GM19372 (cell line): Measurements from ENCODE around the gene MRGPRF.
"Not testable (repeated sequence)": the region's sequence is repeated elsewhere in the genome, so short reads cannot be mapped to it uniquely, and the experiment has no call there.

Experiments
- ATAC-seq: cut with Tn5 transposase; IDR thresholded peaks from one replicate; pipeline ENCODE4 v1.9.1; 2021; ENCODE audit warnings: mild to moderate bottlenecking, low read depth, moderate library complexity; ENCODE audit not compliant: unreplicated experiment

Gene MRGPRF

DNA sequence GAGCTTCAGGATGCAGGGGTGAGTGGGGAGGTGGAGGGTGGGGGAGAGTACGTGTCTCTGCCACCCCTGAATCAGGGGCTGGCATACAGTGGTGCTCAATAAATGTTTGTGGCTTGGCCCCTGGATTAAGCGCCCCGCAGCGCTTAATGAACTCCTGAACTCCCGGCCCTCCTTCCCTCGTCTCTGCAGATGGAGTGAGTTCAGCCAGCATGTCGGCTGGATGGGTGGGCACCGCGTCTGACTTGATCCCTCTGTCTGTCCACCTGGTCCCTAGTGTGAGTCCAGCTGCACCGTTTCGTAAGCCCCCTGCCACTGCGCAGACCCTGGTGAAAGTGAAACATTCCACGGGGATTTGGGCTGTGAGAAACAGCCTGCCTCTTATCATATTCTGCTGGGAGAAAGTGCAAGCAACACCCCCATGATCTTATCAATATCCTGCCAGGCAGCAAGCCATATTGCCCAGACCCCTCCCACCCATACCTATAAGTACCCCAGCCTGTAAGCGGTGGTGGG is 20.2 kb downstream of the MRGPRF start:
- no peak for ATAC-seq

DNA sequence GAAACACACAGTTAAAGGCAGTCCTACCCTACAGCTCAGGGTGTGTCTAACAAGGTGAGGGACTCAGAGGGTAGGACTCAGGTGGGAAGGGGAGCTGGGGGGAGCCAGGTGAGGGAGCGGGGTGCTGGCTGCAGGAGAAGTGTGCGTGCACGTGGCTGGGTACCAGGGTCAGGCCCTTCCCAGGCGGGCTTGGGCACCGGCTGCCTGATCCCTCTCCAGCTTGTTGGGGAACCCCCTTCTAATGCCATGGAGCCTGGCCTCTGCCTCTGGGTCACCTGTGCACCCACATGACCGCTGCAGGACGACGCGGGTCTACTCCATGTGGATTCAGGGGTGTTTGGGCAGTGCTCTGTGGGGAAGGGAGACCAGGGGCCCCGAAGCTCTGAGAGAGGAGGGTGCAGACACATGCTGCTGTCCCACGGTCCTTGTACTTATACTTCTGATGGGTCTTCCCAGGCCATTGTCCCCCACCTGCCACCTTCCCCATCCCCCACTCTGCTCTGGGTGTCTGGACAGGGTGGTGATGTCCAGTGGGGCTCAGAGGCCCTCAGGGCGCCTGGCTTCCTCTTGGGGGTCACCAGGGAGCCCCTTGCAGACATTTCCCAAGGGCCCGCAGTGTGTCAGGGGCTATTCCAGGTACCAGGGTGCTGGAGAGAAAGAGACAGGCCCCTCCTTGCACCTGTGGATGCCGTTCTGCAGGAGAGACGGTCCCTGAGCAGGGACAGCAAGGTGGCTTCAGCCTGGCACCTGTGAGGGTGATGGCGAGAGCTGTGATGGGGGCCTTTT is 21.9 kb downstream of the MRGPRF start:
- no peak for ATAC-seq

DNA sequence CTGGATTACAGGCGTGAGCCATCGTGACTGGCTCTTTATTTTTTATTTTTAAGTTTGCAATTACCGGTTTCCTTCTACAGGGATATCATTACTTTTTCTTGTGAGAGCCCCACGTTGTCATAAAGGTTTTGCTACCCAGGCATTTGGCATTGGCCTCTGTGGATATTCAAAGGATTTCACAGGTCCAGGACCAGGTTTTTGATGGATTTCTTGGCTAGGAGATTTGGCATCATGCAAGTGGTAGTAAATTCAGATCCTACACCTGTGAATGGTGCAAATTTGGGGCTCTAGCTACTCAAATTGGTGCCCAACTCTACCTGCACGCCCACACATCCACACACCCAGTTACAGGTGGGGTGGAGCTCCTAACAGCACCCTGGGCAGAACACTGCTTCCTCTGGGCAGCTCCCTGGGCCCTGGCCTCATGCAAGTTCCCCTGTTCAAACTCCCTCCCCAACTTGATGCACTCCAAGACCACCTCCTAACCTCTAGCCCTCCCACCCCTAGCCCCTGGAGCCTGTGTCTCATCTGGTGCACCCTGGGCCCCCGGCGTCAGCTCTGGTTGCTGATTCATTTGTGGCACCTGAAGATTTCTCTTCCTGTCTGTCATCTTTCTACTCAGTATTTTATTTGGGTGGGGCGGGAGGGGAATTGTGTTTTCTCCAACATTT is 23.0 kb downstream of the MRGPRF start:
- ATAC-seq = no peak

DNA sequence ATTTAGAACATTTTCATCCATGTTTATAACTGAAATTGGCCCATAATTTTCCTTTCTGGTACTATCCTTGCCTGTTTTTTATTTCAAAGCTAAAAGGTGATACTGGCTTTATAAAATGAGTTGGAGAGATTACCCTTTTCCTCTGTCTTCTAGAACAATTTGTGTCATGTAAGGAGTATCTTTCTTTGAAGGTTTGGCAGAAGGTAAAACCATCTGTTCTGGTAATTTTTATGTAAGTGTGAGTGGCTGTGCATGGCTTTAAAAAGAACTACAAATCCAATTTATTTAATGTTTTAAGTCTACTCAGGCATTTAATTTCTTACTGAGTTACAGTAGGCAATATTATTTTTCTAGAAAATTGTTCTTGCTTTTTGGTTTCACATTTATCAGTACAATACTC is 24.6 kb downstream of the MRGPRF start:
- ATAC-seq = no peak

GRCh38 chr11:68987211-68987610 is 25.8 kb downstream of the MRGPRF start:
- ATAC-seq = no peak

GRCh38 chr11:68983801-68984200 is 29.2 kb downstream of the MRGPRF start:
- no peak for ATAC-seq

DNA sequence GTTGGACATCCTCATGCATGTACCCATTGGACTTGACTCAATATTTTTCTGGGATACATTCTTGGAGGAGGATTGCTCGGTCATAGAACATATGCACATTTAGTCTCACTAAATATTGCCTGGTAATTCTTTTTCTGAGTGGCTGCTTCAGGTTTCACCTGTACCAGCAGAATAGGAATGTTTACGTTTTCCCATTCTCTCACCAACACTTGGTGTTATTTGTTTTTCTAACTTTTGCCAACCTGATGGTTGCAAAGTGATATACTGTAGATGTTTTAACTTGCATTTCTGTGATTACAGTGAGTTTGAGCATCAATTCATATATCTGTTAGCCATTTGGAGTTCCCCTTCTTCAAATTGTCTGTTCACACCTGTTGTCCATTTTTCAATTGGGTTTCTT is 30.9 kb downstream of the MRGPRF start:
- no peak for ATAC-seq

DNA sequence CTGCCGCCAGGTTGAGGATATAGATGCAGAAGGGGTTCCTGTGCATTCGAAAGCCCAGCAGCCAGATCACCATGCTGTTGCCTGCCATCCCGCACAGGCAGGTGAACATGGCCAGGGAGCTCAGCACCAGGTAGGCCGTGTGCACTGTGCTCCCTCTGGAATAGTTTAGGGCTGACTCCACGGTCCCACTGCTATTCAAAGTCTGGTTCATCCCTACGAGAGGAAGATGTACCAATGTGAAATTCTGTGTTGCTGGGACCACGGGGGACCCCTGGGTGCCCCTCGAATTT is 32.3 kb downstream of the MRGPRF start, which contains the start of gene MRGPRD:
Gene MRGPRD (minus strand): TSS at position 211 of the 290 bp plus-strand sequence. CDS start 0 bp downstream, at position 211.
- ATAC-seq = no peak

- no peak for ATAC-seq
Observed at GRCh38 chr11:68979931-68980775, 32.9 kb downstream of the MRGPRF start.

GRCh38 chr11:68978931-68979594 is 34.0 kb downstream of the MRGPRF start:
- no peak for ATAC-seq

DNA sequence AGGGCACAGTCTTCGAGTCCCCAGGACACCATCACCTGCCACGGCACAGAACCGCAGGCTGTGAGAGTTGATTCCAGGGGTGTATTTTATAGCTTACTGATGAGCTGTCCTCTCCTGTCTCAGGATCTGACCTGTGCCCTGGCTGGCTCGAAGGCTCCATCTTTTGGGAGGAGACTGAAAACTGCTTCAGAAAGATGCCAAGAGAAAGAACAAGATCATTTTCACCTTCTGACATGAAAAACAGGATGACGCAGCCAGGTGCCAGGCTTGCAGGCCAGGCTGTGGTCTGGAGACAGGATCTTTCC is 34.5 kb downstream of the MRGPRF start:
- no peak for ATAC-seq

GRCh38 chr11:68977781-68978625 is 35.0 kb downstream of the MRGPRF start:
- ATAC-seq = no peak

DNA sequence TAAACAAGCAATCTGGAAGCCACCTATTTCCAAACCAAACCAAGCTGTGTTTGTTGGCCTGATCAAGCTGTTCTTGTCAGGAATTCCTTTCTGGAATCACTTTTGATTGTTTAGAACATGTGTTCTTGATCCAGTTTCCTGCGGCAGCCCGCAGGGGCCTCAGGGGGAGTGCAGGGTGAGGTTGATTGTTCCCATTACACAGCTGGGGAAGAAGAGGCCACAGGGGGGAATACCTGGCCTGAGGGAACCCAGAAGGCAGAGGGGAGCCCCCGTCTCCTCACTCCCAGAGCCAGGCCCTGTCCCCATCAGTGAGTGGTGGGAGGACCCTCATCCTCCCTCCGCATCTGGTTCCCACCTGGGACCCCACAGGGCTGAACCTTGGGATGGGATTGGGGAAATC is 36.5 kb downstream of the MRGPRF start:
- ATAC-seq = no peak

DNA sequence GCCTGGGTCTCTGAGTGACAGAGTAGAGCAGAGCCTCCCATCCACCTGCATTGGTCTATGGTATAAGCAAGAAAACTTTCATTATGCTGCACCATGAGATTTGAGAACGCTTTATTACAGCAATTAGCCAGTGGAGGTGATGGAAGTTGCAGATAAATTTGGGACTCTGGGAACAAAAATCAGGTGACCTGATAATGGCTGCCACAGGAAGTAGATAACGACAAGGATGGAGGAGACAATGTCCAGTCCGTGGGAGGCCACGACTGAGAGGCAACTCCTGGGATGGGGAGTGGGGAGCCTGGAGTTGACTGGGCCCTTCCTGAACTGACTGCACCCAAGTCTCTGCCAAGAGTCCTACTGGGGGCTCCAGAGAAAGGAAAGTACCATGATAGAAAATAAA is 37.0 kb downstream of the MRGPRF start:
- no peak for ATAC-seq

DNA sequence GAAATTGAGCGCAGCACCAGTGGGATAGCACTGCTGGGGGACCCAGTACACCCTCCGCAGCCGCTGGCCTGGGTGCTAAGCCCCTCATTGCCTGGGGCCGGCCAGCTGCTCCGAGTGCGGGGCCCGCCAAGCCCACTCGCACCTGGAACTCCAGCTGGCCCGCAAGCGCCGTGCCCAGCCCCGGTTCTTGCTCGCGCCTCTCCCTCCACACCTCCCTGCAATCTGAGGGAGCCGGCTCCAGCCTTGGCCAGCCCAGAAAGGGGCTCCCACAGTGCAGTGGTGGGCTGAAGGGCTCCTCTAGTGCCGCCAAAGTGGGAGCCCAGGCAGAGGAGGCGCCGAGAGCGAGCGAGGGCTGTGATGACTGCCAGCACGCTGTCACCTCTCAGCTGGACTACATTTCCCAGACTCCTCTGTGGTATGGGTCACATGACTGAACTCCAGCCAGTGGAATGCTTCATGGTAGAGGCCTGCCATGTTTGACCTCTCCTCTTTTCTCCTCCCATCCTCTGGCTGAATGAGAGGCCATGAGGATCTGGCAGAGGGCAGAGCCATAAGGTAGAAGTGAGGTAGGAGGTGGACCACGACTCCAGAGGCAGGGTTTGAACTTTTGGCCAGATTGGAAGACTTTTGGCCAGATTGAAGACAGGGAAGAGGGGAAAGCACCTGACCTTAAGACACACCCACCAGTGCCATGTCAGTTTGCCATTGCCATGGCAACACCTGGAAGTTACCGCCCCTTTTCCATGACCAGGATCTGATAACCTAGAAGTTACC is 38.4 kb downstream of the MRGPRF start:
- no peak for ATAC-seq

DNA sequence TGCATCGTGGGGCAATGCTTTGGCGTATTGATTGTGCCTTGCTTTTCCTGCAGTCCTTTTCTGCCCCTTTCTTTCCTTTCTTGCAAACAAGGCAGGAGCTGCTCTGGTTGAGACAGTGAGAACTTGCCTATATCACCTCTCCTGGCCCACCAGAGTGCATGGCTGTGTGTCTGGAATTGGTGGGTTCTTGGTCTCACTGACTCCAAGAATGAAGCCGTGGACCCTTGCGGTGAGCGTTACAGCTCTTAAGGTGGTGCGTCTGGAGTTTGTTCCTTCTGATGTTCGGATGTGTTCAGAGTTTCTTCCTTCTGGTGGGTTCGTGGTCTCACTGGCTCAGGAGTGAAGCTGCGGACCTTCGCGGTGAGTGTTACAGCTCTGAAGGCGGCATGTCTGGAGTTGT is 39.3 kb downstream of the MRGPRF start:
- ATAC-seq = not testable (repeated sequence)

GRCh38 chr11:68973219-68973618 is 39.8 kb downstream of the MRGPRF start:
- ATAC-seq = no peak

- no peak for ATAC-seq
Observed at GRCh38 chr11:68970921-68971636, 42.0 kb downstream of the MRGPRF start.

- ATAC-seq = no peak
Observed at GRCh38 chr11:68969386-68969785, 43.7 kb downstream of the MRGPRF start.
